HG02798 (cell line): ENCODE data around the gene MFRP.
"Not testable (repeated sequence)": the region's sequence is repeated elsewhere in the genome, so short reads cannot be mapped to it uniquely, and the experiment has no call there.

Experiments used
- ATAC-seq: cut with Tn5 transposase; IDR thresholded peaks from one replicate; pipeline ENCODE4 v1.9.1; 2021; ENCODE audit warnings: mild to moderate bottlenecking; ENCODE audit not compliant: unreplicated experiment, poor library complexity

MFRP gene

DNA sequence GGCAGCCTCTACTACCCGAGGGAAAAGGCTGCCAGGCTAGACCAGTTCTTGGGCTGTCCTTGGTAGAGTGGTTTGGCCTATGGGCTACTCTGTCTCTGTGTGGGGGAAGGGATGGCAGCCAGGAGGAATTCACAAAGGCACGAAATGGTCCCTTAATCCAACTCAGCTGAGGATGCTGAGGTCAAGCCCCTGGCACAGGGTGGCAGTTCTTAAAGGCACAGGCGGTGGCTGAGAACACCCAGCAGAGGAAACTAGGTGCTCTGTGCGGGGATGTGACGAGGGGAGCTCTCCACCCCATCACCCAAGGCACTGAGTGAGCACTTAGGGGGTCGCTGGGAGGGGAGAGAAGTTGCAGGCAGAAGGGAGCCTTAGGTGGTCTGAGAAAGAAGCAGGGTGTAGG, at the start of gene MFRP:
Gene MFRP (minus strand): TSS at position 101 of the 400 bp plus-strand sequence. CDS start 192 bp downstream, outside the sequence.
- no peak for ATAC-seq

DNA sequence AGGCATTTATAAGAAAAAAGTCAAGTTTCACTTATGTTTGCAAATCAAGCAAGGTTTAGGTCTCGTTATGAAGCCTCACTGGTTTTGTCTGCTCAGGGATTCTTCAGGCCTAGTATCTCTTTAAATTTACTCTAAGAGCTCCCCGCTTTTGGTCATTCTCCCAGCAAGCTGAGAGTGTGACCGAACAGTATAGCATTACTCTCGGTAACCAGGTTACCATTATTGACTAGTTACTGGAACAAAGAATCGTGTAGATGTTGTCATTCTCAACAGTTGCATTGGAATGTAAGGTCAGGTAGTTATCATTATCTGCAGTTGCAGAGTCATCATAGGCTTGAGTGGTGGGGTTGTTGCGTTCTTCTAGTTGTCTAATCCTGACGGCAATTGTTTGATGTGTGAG, 44.8 kb upstream of the MFRP start:
- no peak for ATAC-seq

DNA sequence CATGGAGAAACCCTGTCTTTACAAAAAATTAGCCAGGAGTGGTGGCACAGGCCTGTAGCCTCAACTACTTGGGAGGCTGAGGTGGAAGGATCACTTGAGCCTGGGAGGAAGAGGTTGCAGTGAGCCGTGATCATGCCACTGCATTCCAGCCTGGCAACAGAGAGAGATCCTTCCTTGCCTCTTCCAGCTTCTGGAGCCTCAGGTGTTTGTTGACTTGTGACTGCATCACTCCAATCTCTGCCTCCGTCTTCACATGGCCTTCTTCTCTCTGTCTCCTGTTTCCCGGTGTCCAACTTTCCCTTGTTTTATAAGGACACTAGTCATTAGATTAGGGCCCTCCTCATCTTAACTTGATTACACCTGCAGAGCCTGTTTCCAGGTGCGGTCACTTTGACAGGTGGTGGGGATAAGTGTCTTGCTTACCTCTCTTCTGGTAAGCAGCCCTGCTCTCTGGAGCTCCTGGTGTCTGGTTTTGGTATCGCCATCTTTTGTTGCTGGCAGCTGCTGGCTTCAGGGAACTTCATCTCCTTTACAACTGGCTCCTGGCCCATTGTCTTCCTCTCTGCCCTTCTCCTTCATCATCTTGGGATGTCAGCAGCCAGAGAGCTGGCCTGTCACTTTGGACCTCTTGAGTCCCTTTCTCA, 43.2 kb upstream of the MFRP start:
- no peak for ATAC-seq

DNA sequence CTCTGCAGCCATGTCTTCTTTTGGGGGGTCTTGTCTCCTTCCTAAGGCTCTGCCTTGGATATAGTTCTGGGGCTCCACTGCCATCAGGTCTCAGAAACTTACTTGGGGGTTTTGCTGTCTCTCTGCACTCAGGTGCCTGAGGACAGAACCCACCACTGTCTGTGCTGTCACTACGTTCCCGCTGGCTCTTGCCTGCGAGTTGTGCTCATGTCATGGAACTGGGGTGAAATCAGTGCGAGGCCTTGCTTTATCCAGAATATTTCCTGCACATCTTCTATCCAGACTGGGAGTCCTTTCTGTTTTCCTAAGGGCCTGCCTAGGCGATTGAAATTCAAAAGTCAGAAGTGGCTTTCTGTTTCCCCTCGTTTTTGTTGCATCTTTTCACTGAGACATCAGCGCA, 41.6 kb upstream of the MFRP start:
- ATAC-seq: no peak

DNA sequence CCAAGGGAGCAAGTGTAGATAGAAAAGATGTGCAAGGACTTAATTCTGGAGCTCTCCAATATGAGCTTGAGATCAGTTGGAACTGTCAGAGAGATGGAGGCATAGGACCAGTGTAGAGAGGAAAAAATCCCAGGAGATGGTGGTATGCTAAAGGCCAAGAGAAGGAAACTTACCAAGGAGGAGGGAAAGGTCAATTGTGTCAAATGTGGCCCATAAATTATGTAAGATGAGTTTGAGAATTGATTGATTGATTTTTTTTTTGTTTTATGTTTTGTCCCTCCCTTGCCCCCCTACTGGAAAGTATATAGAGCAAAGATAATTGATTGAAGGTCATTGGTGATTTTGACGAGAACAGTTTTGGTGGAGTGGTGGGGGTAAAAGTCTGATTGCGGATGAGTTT, 37.8 kb upstream of the MFRP start:
- ATAC-seq: no peak

DNA sequence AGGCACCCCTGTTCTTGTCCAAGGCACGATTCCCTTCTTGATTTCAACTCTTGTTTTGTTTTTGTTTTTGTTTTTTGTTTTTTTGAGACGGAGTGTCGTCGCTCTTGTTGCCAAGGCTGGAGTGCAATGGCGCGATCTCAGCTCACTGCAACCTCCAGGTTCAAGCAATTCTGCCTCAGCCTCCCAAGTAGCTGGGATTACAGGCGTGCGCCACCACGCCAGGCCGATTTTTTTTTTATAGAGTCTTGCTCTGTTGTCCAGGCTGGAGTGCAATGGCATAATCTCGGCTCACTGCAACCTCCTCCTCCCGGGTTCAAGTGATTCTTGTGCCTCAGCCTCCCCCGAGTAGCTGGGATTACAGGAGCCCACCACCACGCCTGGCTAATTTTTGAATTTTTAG, 36.0 kb upstream of the MFRP start:
- not testable (repeated sequence) for ATAC-seq

DNA sequence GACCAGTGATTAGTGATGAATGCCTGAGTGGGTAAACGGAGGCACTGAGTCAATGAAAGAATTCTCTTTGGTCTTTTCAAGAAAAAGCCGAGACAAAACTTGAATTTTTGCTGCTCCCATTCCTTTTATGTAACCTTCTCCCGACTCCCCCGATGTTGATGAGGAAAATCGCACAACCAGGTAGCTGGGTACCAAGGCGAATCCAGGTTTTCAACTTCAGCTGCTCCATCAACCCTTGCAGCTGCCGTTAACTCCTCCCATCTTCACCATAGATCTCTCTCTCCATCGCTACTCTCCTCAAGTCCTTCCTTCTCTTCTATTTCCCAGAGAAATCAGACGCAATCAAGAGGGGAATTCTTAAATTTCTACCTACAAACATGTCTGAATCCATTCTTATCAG, 35.6 kb upstream of the MFRP start:
- ATAC-seq: no peak

DNA sequence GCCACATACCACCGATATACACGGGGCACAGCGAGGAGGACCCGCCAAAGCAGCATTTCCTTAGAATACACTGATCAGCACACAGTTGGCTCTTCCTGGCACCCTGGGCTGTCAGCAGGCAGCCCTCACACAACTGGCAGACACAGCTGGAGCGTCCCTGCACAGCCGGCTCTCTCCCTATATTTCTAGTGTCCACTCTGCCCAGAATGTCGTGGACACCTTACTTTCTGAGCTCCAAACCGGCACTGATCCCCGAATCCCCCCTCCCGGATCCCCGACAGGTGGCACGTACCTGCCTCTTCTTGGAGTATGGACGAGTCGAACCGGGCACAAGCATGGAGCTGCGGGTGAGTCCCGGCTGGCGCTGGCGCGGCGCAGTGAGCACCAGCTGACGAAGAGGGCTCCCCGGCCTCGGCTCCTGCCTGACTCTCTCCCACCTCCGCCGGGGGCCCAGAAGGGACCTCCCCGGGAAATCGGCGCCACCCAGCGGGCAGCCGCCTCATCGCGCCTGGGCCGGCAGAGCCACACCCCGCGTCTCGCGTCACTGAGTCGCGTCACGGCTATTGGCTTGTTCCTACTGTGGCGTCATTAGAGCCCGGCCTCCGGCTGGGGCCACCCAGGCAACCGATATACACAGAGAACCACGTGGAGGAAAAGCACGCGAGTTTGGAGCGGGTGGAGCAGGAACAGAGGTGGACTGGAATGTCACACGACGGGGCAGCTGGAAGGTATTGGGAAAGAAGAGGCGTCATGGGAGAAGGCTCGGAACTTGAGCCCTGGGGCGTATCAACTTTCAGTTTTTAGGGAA, 34.9 kb upstream of the MFRP start, which contains the start of gene USP2:
Gene USP2 (minus strand): TSS at position 510 of the 808 bp plus-strand sequence. CDS start 8,210 bp downstream, outside the sequence.
- peak; percentile 98 for ATAC-seq

DNA sequence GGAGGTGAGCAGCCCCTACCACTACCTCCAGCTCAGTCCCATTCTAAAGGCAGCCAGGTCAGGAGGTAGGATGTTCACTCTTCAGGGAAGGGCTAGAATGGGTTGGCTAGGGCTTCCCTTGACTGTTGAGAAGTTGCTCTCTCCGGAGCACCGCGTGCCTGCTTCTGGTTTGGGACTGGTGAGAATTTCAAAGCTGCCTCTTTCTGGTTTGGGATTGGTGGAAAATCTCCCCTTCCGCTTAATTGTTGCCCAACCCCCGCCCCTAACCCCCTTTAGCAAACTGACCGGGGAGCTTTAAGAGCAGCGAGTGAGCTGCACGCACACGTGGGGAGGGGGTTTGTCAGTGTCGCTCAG, 34.3 kb upstream of the MFRP start:
- no peak for ATAC-seq

DNA sequence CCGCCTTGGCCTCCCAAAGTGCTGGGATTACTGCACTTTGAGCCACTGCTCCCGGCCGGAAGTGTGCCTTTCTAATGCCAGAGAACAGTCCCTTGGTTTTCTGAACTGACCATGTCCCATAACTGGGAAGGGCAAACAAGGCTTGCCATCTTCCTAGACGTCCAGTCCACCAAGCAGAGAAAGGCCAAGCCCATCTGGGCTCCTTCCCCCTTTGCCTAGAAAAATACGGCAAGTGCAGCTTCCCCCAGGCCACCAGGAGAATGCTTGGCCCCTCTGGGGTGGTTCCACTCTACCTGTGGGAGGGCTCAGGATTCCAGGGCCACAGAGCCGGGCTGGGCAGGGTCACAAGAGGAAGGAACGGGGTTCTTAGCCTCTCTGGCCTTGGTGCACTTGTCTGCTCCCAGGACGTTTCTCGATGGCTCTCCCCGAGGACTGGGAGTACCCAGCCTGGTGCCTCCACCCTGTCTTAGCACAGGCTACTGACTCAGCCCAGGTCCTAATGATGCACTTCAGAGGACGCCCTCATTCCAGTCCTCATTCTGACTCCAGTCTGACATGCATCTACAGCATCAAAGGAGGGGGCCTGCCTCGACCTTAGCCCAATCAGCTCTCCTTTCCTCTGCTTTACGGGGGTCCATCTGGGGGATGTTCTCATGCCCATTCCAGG, 33.8 kb upstream of the MFRP start:
- ATAC-seq: no peak

DNA sequence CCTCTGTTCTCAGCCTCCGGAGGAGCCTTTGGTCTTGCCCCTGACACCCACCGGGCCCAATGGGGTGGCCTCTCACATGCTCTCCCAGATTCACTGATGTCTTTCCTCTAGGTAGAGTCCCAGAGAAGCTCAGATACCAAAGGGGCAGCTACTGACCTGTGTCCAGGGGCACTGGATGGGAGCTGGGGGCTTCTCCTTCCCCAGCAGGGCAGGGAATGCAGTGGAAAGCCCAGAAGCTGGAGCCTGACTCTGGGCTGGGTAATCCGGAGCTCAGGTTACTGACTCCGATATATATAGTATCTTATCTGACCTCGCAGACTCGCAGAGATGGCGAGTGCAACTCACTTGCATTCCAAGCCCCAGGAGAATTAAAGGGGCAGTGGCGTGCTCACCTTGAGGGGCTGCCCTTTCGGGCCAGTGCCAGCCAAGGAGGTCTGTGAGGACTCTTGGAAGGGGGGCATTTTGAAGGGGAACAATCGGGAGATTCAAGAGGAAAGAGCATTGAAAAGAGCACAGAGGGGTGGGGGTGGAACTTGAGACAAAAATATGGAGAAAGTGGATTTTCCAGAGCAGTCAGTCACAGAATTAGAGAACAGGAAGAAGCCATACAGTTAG, 32.5 kb upstream of the MFRP start:
- no peak for ATAC-seq

DNA sequence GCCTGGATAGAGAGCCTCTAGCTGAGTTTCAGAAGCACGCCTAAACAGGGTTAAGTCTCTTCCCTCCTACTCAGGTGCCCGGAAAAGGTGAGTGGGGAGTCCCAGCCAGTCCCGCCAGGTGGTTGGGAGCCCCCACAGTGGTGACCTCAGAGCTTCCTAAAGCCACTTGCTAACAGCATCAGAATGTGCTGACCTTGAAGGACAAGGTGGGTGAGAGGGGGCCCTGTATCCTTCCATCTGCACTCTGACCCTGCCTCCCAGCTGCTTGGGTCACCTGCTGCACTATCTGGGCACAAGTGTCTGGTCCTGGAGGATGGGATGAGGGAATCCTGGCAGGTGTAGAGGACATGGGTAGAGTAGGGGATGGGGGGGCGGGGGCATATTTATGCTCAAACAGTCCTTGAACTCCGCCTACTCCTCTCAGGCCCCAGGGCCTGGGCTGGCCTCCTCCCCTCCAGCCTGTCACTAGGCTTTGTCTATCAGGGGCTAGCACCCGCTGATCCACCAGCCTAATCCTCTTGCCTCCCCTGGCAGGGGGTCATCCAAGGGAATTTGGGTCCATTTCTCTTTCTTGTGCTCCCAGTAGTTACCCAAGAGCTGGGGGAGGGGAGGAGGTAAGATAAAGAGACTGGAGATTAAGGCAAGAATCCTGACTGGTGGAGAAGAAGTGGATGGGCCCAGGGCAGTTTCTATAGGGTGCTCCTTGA, 31.6 kb upstream of the MFRP start:
- ATAC-seq: no peak

DNA sequence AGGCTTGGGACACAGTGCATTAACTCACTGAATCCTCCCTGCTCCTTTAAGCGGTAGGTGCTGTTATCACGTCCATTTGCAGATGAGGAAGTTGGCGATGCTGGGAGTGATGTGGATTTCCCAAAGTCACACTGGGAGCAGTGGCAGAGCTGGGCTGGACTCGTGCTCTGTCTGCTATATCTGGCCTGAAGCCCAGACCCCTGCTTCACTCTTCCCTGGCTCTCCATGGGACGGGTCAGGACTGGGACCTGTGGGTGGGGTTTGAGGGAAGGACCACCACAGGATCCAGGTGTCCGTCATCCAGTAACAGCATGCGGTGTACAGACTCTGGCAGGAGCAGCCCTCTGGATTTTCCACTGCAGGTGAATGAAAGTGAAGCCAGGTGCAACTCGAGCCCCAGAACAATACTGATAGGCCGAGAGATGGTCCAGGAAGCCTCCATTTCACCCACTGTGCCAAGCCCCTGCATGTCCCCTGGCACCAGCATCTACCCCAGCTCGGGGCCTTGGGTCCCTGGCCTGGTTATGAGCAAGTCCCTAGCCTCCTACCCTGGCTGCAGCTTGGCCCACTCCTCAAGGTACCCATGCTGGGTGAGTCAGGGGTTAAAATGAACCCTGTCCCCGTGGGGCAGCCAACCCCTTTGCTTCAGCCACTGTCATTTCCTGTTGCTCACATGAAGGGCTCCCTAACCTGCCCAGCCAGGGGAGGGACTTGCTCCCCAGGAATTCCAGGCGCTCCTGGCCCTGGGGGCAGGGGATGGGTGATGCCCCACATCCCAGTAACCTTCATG, 30.8 kb upstream of the MFRP start:
- no peak for ATAC-seq

DNA sequence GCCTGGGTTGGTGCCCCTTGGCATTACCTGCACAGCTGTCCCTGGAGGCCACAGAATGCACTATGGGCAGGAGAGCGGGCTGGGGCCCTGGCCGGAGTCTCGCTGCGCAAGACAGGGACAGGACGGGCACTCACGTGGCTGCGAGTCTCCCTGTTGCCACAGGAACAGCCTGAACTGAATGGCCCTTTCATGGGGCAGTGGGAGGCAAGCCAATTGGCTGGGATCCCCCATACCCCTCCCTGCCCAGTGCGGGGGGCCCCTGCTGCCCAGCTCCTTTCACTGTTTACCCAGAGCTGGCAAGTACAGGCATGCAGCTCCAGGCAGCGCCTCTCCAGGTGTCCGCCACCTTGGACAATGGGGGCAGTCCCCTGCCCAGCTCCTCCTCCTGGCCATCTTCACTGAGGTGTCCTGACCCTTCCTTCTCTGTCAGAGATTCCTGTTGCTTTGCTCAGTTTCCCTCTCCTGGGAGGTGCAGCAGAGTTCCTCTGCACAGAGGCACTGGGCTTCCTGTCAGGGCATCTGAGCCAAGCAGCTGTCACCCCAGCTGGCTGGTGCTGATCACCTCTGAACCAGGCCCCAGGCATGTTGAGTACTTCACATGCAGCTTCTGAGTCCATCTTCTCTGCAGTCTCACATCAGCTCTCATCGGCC, 29.8 kb upstream of the MFRP start:
- ATAC-seq: no peak

DNA sequence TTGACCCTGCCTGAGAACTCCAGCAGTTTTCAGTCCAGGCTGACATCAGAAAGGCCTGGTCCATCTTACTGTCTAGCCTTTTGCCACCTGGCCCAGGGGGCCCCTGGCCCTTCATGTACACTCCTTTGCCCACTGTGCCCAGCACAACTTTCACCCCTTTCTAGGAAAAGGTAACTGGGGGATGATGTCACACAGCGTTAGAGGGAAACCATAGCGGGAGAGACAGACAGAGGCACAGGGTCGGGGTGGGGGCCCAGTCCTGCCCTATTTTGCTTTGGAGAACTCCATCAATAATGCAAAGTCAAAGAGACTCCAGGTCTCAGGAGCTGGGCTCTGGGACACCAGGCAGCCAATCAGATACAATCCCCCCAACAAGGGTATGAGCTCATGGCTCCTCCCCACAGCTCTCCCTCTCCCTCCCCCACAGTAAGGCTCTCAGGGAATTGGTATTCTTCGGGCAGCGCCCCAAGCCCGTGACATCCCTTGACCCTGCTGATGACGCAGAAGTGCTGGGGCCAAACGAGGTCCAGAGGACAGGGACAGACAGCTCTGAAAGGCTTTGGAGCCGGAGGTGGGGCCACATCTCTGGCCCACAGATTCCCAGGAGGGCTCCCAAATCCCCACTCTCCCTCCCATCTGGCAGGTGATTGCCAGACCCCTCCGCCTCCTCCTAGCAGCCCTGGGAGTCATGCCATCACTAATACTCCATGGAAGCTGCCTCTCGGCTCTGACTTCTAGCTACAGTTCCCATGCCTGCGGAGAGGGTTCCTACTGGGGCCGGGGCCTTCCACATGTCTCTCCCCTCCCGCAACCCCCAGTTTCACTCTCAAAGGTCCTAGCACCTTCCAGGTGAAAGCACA, 29.1 kb upstream of the MFRP start:
- ATAC-seq: no peak

DNA sequence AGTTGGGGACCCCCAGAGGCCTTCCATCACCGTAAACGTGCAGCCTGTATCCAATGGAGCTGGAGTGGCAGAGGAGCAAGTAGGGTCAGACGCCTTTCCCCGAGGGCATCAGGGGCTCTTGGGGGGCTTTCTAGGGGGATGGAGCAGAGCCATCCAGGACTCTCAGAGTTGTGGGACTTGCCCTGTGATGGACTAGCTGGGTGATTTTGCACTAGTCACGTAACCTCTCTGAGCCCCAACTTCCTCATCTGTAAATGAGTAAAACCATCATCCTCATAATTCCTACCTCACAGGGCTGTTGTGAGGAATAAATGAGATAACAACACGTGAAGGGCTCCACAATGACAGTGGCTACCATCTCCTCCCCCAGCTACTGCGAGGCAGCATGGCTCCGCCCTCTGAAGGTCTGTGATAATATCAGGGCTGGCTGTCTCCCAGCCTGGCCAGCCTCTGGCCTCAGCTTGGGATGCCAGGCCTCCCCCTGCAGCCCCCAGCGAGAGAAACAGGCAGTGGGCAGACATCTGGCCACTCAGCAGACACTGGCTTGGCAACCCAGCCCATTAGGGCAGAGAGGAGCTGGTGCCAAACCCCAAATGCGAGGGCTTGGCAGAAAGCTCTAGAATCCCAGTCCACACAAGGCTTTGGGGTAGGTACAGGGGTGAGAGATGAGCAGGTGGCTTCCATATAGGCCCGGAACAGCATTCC, 28.3 kb upstream of the MFRP start:
- no peak for ATAC-seq

DNA sequence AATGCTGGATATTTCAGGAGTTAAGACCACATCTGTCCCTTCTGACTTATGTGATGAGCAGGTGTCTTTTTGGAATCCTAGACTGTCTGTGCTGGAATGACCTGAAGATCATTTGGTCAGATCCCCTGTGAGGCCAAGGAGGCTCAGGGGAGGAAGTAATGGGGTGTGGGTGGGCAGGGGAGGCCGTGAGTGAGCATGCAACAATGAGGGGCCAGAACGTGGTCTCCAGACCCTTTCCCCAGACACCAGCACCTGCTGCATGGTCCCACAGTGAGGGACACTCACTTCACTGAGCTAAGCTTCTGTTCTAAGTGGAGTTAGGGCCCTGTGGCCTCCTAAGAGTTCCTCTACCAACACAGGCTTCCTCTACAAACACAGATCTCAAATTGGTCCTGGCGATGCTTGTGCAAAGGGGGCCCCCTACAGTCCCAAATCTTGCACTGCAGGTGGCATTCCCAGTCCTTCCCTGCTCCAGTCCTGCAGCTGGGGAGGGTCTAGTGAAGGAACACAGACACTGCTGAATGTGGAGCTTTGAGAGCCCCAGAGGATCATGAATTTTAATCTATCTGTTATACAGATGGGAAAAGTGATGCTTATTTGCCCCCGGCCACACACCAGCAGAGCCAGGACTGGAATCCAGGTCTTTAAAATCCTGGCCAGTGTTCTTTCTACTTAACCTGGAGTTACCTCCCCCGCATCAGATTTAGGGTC, 27.6 kb upstream of the MFRP start:
- ATAC-seq: no peak
